CD4-positive, alpha-beta T cell treated with Interferon gamma for 1 hour (primary cell): Measurements from ENCODE around the gene DLGAP5.

Source experiments
- DNase-seq: peaks from one replicate; pipeline ENCODE4 v3.0.0-alpha.2; 2020

Gene DLGAP5

GRCh38 chr14:55111122-55111708, 80.2 kb downstream of the DLGAP5 start:
- no peak for DNase-seq

DNA sequence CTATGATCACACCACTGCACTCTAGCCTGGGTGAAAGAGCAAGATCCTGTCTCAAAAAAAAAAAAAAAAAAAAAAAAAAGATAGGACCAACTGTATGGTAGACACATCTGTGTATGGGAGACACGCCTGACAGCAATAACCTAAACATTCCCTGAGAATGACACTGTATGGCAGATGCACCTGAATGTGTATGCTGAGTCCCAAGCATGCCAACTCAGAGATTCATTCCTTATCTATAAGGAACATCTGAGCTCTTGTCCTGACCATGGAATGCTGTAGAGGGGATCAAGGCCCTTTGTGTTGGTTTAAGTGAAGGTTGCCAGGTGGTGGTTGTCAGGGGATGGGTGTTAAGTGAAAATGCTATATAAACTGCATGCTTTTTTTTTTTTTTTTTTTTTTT, 81.5 kb downstream of the DLGAP5 start:
- no peak for DNase-seq

- DNase-seq, result peak; percentile 66
These were observed 83.4 kb downstream of the DLGAP5 start for GRCh38 chr14:55107766-55108554.

DNA sequence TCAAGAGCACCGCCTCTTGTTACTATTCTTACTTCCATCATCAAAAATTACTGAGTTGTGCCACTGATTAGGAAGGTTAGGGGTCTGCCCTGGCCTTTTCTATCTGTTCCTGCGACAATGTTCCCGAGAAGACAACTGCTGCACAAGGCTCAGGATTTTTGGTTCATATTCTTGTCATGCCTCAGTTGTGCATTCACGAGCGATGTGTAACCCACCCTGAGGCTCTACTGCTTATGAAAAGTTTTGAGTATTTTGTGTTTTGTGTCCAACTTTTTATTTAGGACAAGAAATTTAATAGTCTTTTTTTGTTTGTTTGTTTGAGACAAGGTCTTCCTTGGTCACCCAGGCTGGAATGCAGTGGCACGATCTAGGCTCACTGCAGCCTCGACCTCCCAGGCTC, 85.4 kb downstream of the DLGAP5 start:
- DNase-seq, result no peak

DNA sequence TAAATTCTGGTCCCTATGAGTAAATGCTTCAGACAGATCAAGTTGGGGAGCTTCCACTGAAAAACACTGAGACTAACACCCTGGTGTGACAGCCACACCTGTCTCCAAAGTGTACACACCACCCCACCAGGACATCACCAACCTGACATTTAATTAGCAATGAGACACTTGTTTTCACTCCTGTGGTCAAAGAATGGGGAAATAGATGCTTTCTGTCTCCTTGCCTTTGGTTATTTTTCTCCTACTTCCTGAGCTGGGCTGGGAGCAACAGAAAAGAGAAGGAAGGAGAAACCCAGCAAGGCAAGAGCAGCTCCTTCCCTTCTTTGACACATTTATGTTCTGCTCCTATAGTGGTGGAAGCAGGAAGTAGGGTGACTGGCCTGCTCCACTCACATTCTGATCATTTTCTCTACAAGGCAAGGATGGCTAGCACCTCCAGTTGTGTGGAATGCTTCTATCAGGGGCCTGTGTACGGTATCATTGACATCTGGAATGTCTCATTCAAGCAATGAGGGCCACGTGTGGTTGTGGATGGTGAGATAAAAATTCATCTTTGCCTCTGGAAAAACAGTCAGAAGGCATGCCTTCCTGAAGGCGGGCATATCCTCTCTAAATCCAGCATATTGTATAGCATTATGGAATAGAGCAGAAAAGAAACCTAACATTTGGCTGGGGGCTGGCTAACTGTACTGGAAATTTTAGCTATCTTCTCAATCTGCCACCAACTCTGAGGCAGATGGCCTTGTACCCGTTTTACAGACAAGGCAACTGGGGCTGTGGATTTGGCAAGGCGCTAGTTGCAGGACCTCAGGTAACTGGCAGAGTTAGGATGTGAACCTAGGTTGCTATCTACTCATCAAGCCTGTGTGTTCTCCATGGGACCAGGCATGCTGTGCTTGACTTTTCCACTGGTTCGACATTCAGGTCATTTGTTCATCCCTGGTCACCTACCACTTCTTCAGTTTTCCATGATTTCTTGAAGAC, 87.1 kb downstream of the DLGAP5 start:
- no peak for DNase-seq

- DNase-seq, result peak; percentile 48
These were observed 88.3 kb downstream of the DLGAP5 start for GRCh38 chr14:55103005-55103640.

GRCh38 chr14:55102141-55102621, 89.2 kb downstream of the DLGAP5 start:
- DNase-seq, result peak; percentile 36

DNA sequence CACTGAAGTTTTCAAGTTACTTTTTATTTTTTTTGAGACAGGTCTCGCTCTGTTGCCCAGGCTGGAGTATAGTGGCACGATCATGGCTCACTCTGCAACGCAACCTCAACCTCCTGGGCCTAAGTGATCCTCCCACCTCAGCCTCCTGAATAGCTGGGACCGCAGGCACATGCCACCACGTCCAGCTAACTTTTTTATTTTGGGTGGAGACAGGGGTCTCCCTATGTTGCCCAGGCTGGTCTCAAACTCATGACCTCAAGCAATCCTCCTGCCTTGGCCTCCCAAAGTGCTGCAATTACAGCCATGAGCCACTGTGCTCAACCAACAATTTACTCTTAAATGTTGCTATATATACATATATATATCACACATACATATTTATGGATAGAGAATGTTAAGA, 89.7 kb downstream of the DLGAP5 start:
- no peak for DNase-seq

DNA sequence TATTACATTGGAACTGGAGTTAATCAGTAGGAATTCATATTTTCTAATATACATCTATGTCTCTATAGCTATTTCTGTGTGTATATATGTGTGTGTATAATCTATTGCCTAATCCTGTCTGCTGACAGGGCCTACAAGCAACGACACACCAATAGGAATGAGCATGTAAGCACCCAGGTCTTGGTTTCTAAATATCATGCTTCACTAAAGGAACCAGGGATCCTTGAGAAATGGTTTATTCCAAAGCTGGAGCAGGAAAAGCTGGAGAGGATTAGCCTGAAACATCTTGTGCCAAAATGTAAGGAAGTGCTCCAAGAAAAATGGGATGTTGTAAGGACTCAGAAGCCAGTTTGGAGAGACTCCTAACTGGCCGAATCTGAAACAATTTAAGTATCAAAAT, 91.6 kb downstream of the DLGAP5 start:
- DNase-seq, result no peak

- DNase-seq, result no peak
These were observed 92.9 kb downstream of the DLGAP5 start for GRCh38 chr14:55098561-55098898.
